ENCODE results near the gene LRRC38.

Gene LRRC38

DNA sequence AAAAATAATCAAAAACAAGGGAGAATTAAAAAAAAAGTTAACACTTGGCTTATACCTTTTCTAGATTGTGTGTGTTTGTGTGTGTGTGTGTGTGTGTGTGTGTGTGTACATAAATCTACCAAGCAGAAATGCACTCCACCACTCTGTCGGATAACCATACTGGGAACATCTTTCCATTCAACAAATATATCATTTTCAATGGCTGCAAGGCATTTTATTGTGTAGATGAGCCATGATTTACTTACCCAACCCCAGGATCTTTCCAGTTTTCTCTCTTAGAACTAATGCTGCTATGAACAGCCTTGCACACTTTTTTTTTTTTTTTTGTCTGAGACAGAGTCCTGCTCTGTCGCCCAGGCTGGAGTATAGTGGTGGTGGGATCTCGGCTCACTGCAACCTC lies 25.8 kb downstream of the LRRC38 start:
- no peak for DNase-seq
- Histone ChIP-seq H3K4me1 (ENCODE audit: control insufficient read depth in 1 of 2, insufficient read depth in 2 of 2, low read length in 2 of 2) (no peaks in the 10 kb centered on the region), H3K27ac (ENCODE audit: low read depth, low read length) (no peak overlapping the region), H2AK5ac (ENCODE audit: low read length) (no peak overlapping the region), H3K79me2 (ENCODE audit: control insufficient read depth, insufficient read depth, low read length, poor library complexity) (no peaks in the 10 kb centered on the region), H3K9ac (ENCODE audit: low read length) (no peak overlapping the region), H3K4me2 (ENCODE audit: low read length) (no peak overlapping the region), H3K79me1 (ENCODE audit: low read length) (no peaks in the 10 kb centered on the region), H3K23ac (ENCODE audit: low read length) (no peak overlapping the region), H3K4me3 (ENCODE audit: low read depth, low read length) (no peak overlapping the region), H2AFZ (ENCODE audit: insufficient read depth, low read length, poor library complexity) (no peak overlapping the region), H3K4ac (ENCODE audit: low read depth, low read length) (no peak overlapping the region), H3K9me3 (ENCODE audit: insufficient read depth, low read depth, low read length) (peaks cover 1% of the 10 kb centered on the region), H4K91ac (ENCODE audit: low read depth, low read length) (no peak overlapping the region), H2BK12ac (ENCODE audit: low read length) (no peak overlapping the region), H4K8ac (ENCODE audit: low read depth, low read length) (no peak overlapping the region), H2BK5ac (ENCODE audit: low read depth, low read length, poor library complexity) (no peak overlapping the region), H3K14ac (ENCODE audit: low read length) (no peak overlapping the region), H2BK120ac (ENCODE audit: insufficient read depth, low read length, poor library complexity) (no peak overlapping the region), H3K27me3 (ENCODE audit: insufficient read depth, low read length) (no peaks in the 10 kb centered on the region), H3K36me3 (ENCODE audit: control insufficient read depth in 1 of 2, insufficient read depth in 2 of 2, low read length in 2 of 2) (no peaks in the 10 kb centered on the region), H3K18ac (ENCODE audit: low read length) (no peak overlapping the region), H4K12ac (ENCODE audit: low read depth, low read length) (no peak overlapping the region)
- no CpG with 5 or more reads among the region's 3 CpGs for whole genome bisulfite sequencing (ENCODE audit: extremely low coverage, insufficient coverage, insufficient read length)

DNA sequence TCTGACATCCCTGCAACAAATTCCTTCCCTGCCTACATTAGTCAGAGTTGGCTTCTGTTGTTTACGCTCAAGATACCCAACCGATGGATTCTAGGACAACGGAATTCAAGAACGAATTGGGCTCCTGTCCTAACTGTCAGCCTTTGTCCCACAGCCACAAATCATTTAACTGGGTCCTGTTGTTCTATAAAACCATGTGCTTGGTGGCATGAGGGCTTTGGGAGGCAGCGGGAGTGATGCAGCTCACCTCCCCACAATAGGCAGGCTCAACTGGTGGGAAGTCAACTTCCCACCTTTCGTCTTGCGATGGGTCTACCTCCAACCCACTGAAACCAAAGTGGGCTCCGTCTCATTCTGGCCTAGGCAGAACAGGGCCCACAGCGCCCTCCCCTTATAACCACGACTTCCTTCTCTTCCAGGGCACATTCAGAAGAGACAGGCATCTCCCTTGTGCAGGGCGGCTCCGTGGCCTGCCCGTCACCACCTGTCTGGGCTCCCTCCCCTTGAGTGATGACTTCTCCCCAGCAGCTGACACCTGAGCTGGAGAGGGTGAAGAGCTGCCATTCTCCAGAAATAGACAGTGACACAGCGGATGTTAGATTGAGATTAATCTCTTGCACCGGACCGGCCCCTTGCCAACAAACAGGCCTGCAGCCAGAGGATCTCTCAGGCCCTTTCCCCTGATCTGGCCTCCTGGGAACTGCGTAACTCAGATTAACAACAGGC lies 26.5 kb downstream of the LRRC38 start:
- Histone ChIP-seq H3K27ac (ENCODE audit: low read depth, low read length) (no peak overlapping the region), H3K79me1 (ENCODE audit: low read length) (no peaks in the 10 kb centered on the region), H2BK120ac (ENCODE audit: insufficient read depth, low read length, poor library complexity) (no peak overlapping the region), H3K4ac (ENCODE audit: low read depth, low read length) (no peak overlapping the region), H2BK12ac (ENCODE audit: low read length) (no peak overlapping the region), H3K79me2 (ENCODE audit: control insufficient read depth, insufficient read depth, low read length, poor library complexity) (no peaks in the 10 kb centered on the region), H3K4me1 (ENCODE audit: control insufficient read depth in 1 of 2, insufficient read depth in 2 of 2, low read length in 2 of 2) (no peaks in the 10 kb centered on the region), H3K9me3 (ENCODE audit: insufficient read depth, low read depth, low read length) (peaks cover 1% of the 10 kb centered on the region), H2AK5ac (ENCODE audit: low read length) (no peak overlapping the region), H4K91ac (ENCODE audit: low read depth, low read length) (no peak overlapping the region), H2BK5ac (ENCODE audit: low read depth, low read length, poor library complexity) (no peak overlapping the region), H3K9ac (ENCODE audit: low read length) (no peak overlapping the region), H3K4me3 (ENCODE audit: low read depth, low read length) (no peak overlapping the region), H3K18ac (ENCODE audit: low read length) (no peak overlapping the region), H2AFZ (ENCODE audit: insufficient read depth, low read length, poor library complexity) (no peak overlapping the region), H3K4me2 (ENCODE audit: low read length) (no peak overlapping the region), H3K14ac (ENCODE audit: low read length) (no peak overlapping the region), H4K8ac (ENCODE audit: low read depth, low read length) (no peak overlapping the region), H3K36me3 (ENCODE audit: control insufficient read depth in 1 of 2, insufficient read depth in 2 of 2, low read length in 2 of 2) (no peaks in the 10 kb centered on the region), H3K27me3 (ENCODE audit: insufficient read depth, low read length) (no peaks in the 10 kb centered on the region), H4K12ac (ENCODE audit: low read depth, low read length) (no peak overlapping the region), H3K23ac (ENCODE audit: low read length) (no peak overlapping the region)
- no CpG with 5 or more reads among the region's 17 CpGs for WGBS (ENCODE audit: extremely low coverage, insufficient coverage, insufficient read length)
- no peak for DNase-seq

DNA sequence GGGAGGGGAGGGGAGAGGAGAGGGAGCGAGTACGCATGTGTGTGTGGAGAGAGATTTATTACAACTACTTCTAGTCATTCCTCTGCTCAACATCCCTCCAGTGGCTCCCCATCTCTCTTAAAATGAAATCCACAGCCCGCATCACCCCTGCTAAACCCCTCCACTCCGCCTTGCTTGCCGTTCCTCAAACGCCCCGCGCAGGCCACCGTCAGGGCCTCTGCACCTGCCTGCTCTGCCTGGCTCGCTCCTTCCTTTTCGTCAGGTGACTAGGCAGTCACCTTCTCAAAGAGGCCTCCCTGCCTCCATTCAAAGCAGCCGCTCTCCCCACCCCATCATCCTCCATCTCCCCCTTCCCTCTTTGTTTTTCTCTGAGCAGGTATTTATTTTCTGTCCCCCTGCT lies 29.9 kb downstream of the LRRC38 start:
- Histone ChIP-seq H3K36me3 (ENCODE audit: control insufficient read depth in 1 of 2, insufficient read depth in 2 of 2, low read length in 2 of 2) (no peaks in the 10 kb centered on the region), H2BK120ac (ENCODE audit: insufficient read depth, low read length, poor library complexity) (no peak overlapping the region), H2BK12ac (ENCODE audit: low read length) (no peak overlapping the region), H2BK5ac (ENCODE audit: low read depth, low read length, poor library complexity) (no peak overlapping the region), H2AFZ (ENCODE audit: insufficient read depth, low read length, poor library complexity) (no peak overlapping the region), H3K79me1 (ENCODE audit: low read length) (no peaks in the 10 kb centered on the region), H3K79me2 (ENCODE audit: control insufficient read depth, insufficient read depth, low read length, poor library complexity) (no peaks in the 10 kb centered on the region), H3K4me2 (ENCODE audit: low read length) (no peak overlapping the region), H3K18ac (ENCODE audit: low read length) (no peak overlapping the region), H3K27ac (ENCODE audit: low read depth, low read length) (no peak overlapping the region), H4K91ac (ENCODE audit: low read depth, low read length) (no peak overlapping the region), H3K23ac (ENCODE audit: low read length) (no peak overlapping the region), H3K27me3 (ENCODE audit: insufficient read depth, low read length) (no peaks in the 10 kb centered on the region), H3K14ac (ENCODE audit: low read length) (no peak overlapping the region), H3K4ac (ENCODE audit: low read depth, low read length) (no peak overlapping the region), H3K4me3 (ENCODE audit: low read depth, low read length) (no peak overlapping the region), H4K8ac (ENCODE audit: low read depth, low read length) (no peak overlapping the region), H3K9ac (ENCODE audit: low read length) (no peak overlapping the region), H2AK5ac (ENCODE audit: low read length) (no peak overlapping the region), H3K9me3 (ENCODE audit: insufficient read depth, low read depth, low read length) (peaks cover 6% of the 10 kb centered on the region), H3K4me1 (ENCODE audit: control insufficient read depth in 1 of 2, insufficient read depth in 2 of 2, low read length in 2 of 2) (no peaks in the 10 kb centered on the region), H4K12ac (ENCODE audit: low read depth, low read length) (no peak overlapping the region)
- no peak for DNase-seq
- no CpG with 5 or more reads among the region's 12 CpGs for WGBS (ENCODE audit: extremely low coverage, insufficient coverage, insufficient read length)

DNA sequence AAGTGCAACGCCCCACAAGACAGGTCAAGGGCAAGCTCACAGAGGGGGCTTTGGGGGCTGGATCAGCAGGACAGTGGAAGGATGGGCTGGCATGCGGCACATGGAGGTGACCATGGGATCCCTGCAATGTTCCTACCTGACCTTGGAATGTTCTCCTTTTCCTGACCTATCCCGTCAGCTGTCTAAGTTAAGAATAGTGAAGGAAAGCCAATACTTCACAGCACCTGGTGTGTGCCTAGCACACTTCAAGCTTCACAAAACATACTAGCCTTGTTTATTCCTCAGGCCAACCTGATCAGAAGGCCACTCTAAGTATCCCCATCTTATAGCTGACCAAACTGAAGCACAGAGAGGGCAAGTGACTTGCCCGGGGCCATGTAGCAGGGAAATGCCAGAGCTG lies 31.2 kb downstream of the LRRC38 start:
- H4K8ac ChIP-seq (ENCODE audit: low read depth, low read length): no peak overlapping the region
- no peak overlapping the region for H4K12ac ChIP-seq (ENCODE audit: low read depth, low read length)
- H3K9me3 ChIP-seq (ENCODE audit: insufficient read depth, low read depth, low read length): peaks cover 8% of the 10 kb centered on the region
- no peak overlapping the region for H3K23ac ChIP-seq (ENCODE audit: low read length)
- H2BK5ac ChIP-seq (ENCODE audit: low read depth, low read length, poor library complexity): no peak overlapping the region
- no peak overlapping the region for H3K4me2 ChIP-seq (ENCODE audit: low read length)
- no CpG with 5 or more reads among the region's 4 CpGs for WGBS (ENCODE audit: extremely low coverage, insufficient coverage, insufficient read length)
- no peak for DNase-seq
- H3K4me3 ChIP-seq (ENCODE audit: low read depth, low read length): no peak overlapping the region
- no peaks in the 10 kb centered on the region for H3K4me1 ChIP-seq (ENCODE audit: control insufficient read depth in 1 of 2, insufficient read depth in 2 of 2, low read length in 2 of 2)
- H3K79me2 ChIP-seq (ENCODE audit: control insufficient read depth, insufficient read depth, low read length, poor library complexity): no peaks in the 10 kb centered on the region
- no peak overlapping the region for H3K14ac ChIP-seq (ENCODE audit: low read length)
- H3K27me3 ChIP-seq (ENCODE audit: insufficient read depth, low read length): no peaks in the 10 kb centered on the region
- no peak overlapping the region for H2BK12ac ChIP-seq (ENCODE audit: low read length)
- H3K79me1 ChIP-seq (ENCODE audit: low read length): no peaks in the 10 kb centered on the region
- no peak overlapping the region for H4K91ac ChIP-seq (ENCODE audit: low read depth, low read length)
- no peak overlapping the region for H3K9ac ChIP-seq (ENCODE audit: low read length)
- no peak overlapping the region for H3K27ac ChIP-seq (ENCODE audit: low read depth, low read length)
- no peak overlapping the region for H2AFZ ChIP-seq (ENCODE audit: insufficient read depth, low read length, poor library complexity)
- H2BK120ac ChIP-seq (ENCODE audit: insufficient read depth, low read length, poor library complexity): no peak overlapping the region
- no peak overlapping the region for H2AK5ac ChIP-seq (ENCODE audit: low read length)
- no peak overlapping the region for H3K4ac ChIP-seq (ENCODE audit: low read depth, low read length)
- H3K18ac ChIP-seq (ENCODE audit: low read length): no peak overlapping the region
- no peaks in the 10 kb centered on the region for H3K36me3 ChIP-seq (ENCODE audit: control insufficient read depth in 1 of 2, insufficient read depth in 2 of 2, low read length in 2 of 2)
